SW 1271 (cell line): ENCODE measurements around the gene ATG4B.

Experiments
- DNase-seq, 2 experiments: peaks; one replicate each; lab custom pipeline; 2025; lab: John Stamatoyannopoulos, UW

The ATG4B gene

DNA sequence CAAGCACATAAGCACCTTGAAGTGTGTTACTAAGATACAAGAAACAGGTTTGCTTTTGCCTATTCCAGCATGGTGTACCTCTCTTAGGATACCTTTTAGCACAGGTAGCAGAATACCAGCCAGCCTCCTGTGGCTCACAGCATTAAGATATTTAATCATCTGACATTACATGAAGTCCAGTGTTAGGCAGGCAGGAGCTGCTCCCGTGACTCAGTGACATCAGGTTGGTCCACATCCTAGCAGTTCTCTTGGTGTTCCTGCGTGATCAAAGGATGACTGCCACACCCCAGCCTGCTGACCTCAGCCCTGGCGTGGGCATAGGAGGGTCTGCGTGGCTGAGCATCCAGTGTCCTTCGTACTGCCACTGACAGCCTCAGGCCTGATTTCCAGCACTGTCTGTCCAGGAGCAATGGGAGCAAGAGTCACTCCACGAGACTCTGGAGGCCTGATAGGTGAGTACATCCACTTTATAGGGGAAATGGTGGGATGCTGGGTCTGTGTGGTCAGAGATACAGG, 52.8 kb downstream of the ATG4B start:
- DNase-seq = no peak

DNA sequence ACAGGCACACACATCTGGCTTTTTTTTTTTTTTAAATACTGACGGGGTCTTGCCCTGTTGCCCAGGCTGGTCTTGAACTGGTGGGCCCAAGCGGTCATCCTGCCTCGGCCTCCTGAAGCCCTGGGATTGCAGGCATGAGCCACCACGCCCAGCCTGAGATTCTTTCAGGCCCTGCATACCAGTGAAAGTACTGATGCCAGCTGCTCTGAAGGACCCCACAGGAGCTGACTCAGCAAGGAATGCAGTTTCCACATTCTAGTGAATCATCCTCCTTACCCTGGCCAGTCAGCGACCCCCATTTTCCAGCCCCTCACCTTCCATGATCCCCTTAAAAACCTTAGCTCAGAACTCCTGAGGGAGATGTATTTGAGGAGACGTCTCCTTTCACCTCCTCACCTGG, 55.0 kb downstream of the ATG4B start:
- peak in 1 of 2 experiments; percentile 44 for DNase-seq

DNA sequence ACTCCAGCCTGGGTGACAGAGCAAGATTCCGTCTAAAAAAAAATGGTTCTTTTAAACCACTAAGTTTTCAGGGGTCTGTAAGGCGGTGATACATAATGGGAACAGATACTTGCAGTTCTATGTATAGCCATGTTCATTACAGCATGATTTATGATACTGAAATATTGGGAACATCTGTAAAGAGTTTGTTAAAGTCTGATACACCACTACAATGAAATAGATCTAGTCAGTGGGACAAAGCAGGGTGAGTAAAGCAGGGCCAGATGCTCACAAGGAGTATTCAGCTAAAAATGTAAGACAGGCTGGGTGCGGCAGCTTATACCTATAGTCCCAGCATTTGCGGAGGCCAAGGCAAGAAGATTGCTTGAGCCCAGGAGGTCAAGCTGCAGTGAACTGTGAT, 58.2 kb downstream of the ATG4B start:
- DNase-seq = no peak

- DNase-seq = no peak
These were observed 63.6 kb downstream of the ATG4B start for GRCh38 chr2:241701149-241701398.

DNA sequence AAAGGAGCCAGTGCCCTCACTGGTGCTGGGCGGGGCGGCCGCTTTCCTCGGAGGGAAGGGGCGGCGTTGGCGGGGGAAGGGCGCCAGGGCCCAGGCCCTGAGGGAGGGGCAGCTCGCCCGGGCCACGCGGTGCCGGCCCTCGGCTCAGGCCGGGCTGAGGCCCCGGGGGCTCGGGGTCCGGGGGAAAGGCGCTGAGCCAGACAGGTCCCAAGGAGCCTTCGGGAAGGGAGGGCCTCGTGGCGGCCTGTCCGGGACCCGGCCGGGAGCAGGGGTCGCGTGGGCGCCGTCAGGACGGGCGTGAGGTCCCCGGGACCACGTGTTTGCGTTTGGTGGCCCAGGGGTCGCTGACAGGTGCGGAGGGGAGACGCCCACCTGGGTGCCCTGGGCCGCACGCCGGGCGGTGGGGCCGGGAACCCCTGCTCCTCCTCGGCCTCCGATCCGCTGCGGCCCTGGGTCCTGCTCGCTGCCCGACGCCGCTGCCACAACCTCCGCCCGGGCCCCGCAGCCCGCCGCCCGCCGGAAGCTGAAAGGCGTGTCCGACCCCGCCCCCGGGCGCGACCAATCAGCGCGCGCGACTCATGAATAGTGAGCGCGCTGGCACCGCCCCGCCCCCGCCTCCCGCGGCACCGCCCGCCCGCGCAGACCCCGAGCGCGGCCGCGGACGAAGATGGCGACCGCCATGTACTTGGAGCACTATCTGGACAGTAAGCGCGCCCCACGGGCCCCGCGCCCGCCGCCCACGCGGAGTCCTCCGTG, 64.1 kb downstream of the ATG4B start, which contains the start of gene ING5:
ING5 (plus strand) TSS at position 641 of the 756 bp plus-strand sequence; CDS start at position 668, 27 bp downstream.
- peak; percentile 87 to 88 for DNase-seq

DNA sequence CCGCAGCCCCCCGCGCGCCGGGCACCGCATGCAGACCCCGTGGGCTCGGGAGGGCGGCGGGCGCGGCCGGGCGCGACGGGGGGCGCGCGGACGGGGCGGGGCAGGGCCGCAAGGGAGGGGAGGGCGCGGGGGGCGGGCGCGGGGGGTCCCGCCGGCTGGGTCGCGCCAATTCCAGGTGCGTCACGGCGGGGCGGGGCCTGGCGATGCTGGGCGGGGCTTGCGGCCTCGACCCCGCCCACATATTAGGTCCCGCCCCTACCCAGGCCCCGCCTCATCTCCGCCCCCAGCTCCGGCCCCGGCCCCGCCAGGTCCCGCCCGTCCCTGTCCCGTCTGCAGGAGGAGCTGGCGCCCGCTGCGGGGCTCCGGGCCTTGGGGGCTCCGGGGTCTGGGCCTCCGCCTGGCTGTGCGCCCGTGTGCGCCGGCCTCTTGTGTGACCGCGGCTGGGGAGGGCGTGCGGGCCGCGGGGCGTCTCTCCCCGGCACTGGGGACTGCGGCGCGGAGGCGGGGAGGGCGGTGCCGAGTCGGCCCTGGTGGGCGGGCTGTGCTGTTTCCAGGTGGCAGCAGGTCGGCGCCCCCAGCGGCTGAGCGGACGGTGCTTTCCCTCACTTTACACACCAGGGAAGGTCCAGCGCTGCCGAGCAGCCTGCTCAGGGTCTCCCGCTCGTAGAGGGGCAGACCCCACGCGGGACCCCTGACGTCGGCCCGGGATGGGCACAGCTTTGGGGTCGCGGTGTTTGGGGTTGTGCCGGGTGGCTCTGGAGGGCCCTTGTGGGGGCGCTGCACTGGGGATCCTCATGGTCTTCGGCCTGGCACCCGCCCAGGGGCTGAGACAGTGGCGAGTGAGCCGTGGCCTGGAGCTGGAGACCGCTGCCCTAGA, 64.9 kb downstream of the ATG4B start:
- peak; percentile 69 to 80 for DNase-seq

DNA sequence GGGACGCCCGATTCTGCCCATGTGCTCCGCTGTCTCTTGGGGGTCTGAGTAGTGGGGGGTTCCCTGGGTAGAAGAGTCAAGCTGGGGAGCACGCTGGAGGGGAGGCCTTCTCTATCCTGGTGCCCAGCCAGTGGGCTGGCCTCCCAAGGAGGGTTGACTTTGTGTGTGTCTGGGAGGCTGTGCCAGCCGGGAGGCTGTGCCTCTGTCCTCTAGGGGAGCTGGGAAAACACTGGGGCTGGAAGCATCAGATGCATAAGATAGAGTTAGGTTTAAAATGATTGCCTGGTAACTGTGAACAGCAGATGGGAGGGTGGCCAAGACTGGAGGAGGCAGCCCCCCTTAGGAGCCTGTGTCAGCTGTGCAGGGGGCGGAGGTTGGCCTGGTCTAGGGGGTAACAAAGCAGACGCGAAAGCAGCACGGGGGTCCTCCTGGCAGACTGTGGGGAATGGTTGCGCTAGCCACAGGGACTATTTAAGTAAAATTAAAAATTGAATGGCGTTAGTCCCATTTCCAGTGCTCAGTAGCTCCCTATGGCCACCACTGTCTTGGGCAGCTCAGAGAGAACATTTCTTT, 65.6 kb downstream of the ATG4B start:
- peak in 1 of 2 experiments; percentile 34 for DNase-seq

- DNase-seq = no peak
These were observed 69.0 kb downstream of the ATG4B start for GRCh38 chr2:241706537-241706936.

DNA sequence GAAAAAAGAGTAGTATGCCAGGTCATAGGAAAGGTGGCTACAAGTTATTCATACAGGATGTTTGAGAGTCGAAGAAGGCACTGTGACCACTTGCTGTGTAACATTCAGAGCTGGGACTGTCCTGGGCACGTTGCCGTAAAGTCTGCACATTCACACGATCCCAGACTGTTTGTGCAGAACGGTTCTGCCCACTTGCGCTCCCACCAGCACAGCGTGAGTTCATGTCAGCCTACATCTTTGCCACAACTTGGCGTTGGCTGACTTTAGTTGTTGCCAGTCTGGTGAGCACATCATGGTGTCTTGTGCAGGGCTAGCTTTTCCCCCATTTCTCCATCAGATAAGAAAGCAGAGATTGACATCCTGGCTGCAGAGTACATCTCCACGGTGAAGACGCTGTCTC, 71.4 kb downstream of the ATG4B start:
- DNase-seq = no peak

- no peak for DNase-seq
These were observed 81.6 kb downstream of the ATG4B start for GRCh38 chr2:241719093-241719492.

DNA sequence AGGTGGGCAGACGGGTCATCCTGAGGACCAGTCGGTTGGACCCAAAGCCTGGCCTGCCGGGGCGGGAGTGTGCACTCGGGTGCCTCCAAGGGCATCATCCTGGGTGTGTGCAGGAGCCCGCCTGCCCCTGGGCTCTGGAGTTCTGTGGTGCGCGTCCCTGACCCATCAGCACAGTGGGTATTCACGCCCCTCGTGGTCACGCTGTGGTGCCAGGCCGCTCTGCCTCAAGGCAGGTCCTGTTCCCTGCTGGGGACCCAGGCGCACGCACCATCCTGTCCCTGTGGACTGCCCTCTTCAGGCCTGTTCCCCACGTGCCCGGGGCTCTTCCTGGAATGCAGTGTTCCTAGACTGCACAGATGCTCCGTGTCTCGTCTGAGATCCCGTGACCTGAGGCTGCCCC, 82.6 kb downstream of the ATG4B start:
- DNase-seq = no peak

DNA sequence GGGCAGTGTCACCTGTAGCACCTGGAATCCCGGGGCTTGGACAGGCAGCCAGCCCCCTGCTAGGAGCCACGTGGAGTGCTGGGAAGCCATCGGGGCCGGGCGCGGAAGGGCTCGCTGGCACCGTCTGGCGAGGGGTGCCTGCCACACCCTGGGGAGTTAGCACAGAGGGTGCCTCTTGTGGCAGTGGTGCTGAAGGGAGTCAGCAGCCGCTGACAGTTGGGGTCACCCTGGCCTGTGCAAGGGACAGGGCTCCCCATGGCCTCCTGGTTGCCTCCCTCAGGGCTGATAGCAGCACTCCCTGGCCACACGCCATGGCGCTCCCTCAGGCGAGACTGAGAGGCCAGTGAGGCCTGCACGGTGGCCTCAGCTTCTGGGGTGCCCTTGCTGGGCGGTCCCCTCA, 83.1 kb downstream of the ATG4B start:
- no peak for DNase-seq

DNA sequence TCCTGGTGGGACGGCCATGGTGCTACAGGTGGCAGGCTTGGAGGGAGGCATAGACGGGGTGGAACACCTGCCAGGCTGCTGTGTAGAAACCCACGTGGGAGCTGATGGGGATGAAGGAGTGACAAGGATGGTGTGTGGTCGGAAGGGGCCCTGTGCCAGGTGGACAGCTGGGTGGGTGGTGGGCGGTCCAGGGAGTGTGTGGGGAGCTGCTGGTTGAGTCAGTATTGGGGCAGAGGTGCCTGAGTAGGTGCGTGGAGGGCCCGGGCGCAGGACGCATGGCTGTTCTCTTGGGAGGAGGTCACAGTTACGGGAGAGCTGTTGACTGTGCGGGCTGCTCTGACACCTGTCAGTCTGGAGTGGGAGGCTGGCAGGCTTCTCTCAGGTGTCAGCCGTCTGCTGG, 84.4 kb downstream of the ATG4B start:
- DNase-seq = no peak

DNA sequence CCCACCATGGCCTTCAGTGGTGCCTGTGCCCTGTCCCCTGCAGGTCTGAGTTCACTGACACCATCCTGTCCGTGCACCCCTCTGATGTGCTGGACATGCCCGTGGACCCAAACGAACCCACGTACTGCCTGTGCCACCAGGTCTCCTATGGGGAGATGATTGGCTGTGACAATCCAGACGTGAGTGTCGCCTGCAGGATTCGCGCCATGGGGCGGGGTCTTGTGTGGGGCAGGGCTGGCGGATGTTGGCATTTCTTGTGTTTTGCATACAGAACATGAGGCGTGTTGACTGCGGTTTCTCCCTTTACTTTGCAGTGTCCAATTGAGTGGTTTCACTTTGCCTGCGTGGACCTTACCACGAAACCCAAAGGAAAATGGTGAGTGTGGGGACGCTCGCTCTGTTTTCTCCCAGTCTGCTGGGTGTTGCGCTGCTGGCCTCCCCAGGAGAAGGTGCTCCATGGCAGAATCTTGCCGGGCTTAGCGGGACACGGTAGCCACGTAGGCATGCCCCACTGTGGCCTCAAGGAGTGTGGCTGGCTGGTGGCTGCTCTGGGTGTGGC, 85.5 kb downstream of the ATG4B start:
- no peak for DNase-seq
